ENCODE results near the gene KLRC3.

- TF ChIP-seq CTCF (IDR thresholded peaks at IDR 0.05) (no peak), POLR2AphosphoS5 (IDR thresholded peaks at IDR 0.05) (no peak), POLR2A (IDR thresholded peaks at IDR 0.05; ENCODE audit: low read depth) (no peak), EP300 (IDR thresholded peaks at IDR 0.05) (no peak)
Measured at GRCh38 chr12:10363658-10363913, 56.8 kb downstream of the KLRC3 start.
